MM.1S (cell line): ENCODE measurements around the gene TRIM71.

Experiments used
- DNase-seq: peaks from one replicate; pipeline ENCODE4 v3.0.0-alpha.2; 2015
- H2AFZ ChIP-seq: fragments of 300-600 bp; sonication (generic); 2 replicates; pipeline ENCODE4 v1.6.0; 2016; ENCODE audit warnings: antibody characterized with exemption, low read length
- H3F3A ChIP-seq: fragments of 300-600 bp; sonication (generic); 2 replicates; pipeline ENCODE4 v1.6.1; 2016; ENCODE audit warnings: mild to moderate bottlenecking, antibody characterized with exemption, low read length, moderate library complexity, mixed read lengths; ENCODE audit not compliant: insufficient read depth
- H3K27ac ChIP-seq: fragments of 300-600 bp; sonication (generic); 2 replicates; pipeline ENCODE4 v1.5.1; 2016; ENCODE audit warnings: mild to moderate bottlenecking, low read length
- H3K27me3 ChIP-seq: fragments of 300-600 bp; sonication (generic); replicated peaks from 2 replicates; pipeline ENCODE4 v1.6.0; 2016; ENCODE audit warnings: low read length; ENCODE audit not compliant: insufficient read depth
- H3K36me3 ChIP-seq: fragments of 300-600 bp; sonication (generic); replicated peaks from 2 replicates; pipeline ENCODE4 v1.6.1; 2016; ENCODE audit warnings: mild to moderate bottlenecking, low read length, mixed read lengths; ENCODE audit not compliant: insufficient read depth
- H3K4me1 ChIP-seq: fragments of 300-600 bp; sonication (generic); 2 replicates; pipeline ENCODE4 v1.6.1; 2016; ENCODE audit warnings: low read length, mixed read lengths
- H3K4me2 ChIP-seq: fragments of 300-600 bp; sonication (generic); 2 replicates; pipeline ENCODE4 v1.6.0; 2016; ENCODE audit warnings: low read depth, low read length
- H3K4me3 ChIP-seq: fragments of 300-600 bp; sonication (generic); 2 replicates; pipeline ENCODE4 v1.5.1; 2016; ENCODE audit warnings: low read length, mixed read lengths
- H3K79me2 ChIP-seq: fragments of 300-600 bp; sonication (generic); 2 replicates; pipeline ENCODE4 v1.6.1; 2016; ENCODE audit warnings: mixed run types, low read length, mixed read lengths
- H3K9ac ChIP-seq: fragments of 300-600 bp; sonication (generic); 2 replicates; pipeline ENCODE4 v1.6.1; 2016; ENCODE audit warnings: low read length, mixed read lengths
- H3K9me2 ChIP-seq: fragments of 300-600 bp; sonication (generic); replicated peaks from 2 replicates; pipeline ENCODE4 v1.6.1; 2016; ENCODE audit warnings: mild to moderate bottlenecking, low read length, mixed read lengths; ENCODE audit not compliant: insufficient read depth
- H3K9me3 ChIP-seq: fragments of 300-600 bp; sonication (generic); replicated peaks from 2 replicates; pipeline ENCODE4 v1.6.1; 2016; ENCODE audit warnings: mild to moderate bottlenecking, low read length, mixed read lengths; ENCODE audit not compliant: insufficient read depth
- H4K20me1 ChIP-seq: fragments of 300-600 bp; sonication (generic); 2 replicates; pipeline ENCODE4 v1.6.1; 2016; ENCODE audit warnings: mild to moderate bottlenecking, low read length, moderate library complexity, mixed read lengths; ENCODE audit not compliant: insufficient read depth
- EZH2 ChIP-seq: fragments of 300-600 bp; sonication (generic); optimal IDR thresholded peaks from 2 replicates; pipeline ENCODE3; 2017; ENCODE audit warnings: low read depth, mild to moderate bottlenecking, antibody characterized with exemption, low read length, mixed read lengths
- EZH2phosphoT487 ChIP-seq: fragments of 300-600 bp; sonication (generic); IDR thresholded peaks from 2 replicates; pipeline ENCODE4 v1.6.1; 2018; ENCODE audit warnings: antibody characterized with exemption, low read length
- TF ChIP-seq, protein P1 (sequence below): fragments of 300-600 bp; sonication (generic); IDR thresholded peaks from 2 replicates; pipeline ENCODE4 v1.5.1; 2016; ENCODE audit warnings: antibody characterized with exemption, low read length, mixed read lengths

TRIM71 gene

DNA sequence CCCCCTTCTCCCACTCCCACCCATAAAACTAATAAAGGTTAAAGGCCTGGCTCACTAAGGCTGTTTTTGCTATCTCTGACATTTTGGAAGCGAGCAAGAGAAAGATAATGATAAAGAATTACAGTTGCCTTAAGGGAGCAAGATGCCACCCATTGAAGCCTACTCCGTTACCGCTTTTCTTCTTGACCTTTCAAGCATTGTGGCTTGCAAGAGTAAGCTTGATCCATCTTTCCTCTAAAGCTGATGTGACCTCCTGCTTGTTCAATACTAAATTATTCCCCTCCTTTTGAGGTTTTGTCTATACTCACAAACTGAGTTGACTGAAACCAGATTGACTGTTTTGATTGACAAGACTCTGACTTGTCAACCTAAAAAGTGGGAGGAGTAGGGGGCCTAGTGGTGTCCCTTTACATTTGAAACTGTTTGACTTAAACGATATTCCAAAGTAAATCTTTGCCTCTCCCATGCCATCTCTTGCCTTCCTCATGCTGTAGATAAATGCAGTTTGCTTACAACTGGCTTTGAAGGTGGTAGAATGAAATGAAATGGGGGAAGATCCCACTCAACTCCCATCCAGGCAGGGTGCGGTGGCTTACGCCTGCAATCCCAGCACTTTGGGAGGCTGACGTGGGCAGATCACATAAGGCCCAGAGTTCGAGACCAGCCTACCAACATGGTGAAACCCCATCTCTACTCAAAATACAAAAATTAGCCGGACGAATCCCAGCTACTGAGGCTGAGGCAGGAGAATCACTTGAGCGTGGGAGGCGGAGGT is 8.0 kb downstream of the TRIM71 start:
- Histone ChIP-seq H4K20me1 (no peaks in the 10 kb centered on the region), H3K9ac (no peak overlapping the region), H3K9me3 (no peaks in the 10 kb centered on the region), H3K27me3 (no peaks in the 10 kb centered on the region), H3K27ac (no peak overlapping the region), H2AFZ (no peak overlapping the region), H3F3A (no peaks in the 10 kb centered on the region), H3K9me2 (no peaks in the 10 kb centered on the region), H3K36me3 (no peaks in the 10 kb centered on the region), H3K4me3 (no peak overlapping the region), H3K4me2 (no peak overlapping the region), H3K79me2 (no peaks in the 10 kb centered on the region), H3K4me1 (no peaks in the 10 kb centered on the region)
- no peak for DNase-seq
- TF ChIP-seq EZH2: no peak
- TF ChIP-seq, protein P1, sequence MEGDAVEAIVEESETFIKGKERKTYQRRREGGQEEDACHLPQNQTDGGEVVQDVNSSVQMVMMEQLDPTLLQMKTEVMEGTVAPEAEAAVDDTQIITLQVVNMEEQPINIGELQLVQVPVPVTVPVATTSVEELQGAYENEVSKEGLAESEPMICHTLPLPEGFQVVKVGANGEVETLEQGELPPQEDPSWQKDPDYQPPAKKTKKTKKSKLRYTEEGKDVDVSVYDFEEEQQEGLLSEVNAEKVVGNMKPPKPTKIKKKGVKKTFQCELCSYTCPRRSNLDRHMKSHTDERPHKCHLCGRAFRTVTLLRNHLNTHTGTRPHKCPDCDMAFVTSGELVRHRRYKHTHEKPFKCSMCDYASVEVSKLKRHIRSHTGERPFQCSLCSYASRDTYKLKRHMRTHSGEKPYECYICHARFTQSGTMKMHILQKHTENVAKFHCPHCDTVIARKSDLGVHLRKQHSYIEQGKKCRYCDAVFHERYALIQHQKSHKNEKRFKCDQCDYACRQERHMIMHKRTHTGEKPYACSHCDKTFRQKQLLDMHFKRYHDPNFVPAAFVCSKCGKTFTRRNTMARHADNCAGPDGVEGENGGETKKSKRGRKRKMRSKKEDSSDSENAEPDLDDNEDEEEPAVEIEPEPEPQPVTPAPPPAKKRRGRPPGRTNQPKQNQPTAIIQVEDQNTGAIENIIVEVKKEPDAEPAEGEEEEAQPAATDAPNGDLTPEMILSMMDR: no peak
- TF ChIP-seq EZH2phosphoT487: no peak

DNA sequence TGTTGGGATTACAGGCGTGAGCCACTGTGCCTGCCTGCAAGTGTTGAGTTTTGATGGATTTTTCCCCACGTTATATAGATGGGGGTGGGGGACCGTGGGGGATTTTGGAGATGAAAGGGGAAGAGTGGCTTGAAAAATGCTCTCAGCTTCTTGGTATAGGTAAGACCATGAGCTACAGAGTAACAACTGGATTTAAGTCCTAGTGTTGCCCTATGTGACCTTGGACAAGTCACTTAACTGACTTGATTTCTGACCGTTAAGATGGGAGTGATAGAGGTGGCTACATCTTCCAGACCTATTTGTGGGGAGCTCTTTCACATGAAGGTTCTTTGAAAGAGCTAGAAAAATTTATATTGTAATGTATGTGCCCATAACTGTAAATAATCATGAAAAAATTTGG is 13.3 kb downstream of the TRIM71 start:
- no peaks in the 10 kb centered on the region for H3K27me3 ChIP-seq
- no peak overlapping the region for H2AFZ ChIP-seq
- no peak overlapping the region for H3K4me3 ChIP-seq
- no peaks in the 10 kb centered on the region for H3F3A ChIP-seq
- H3K79me2 ChIP-seq: no peaks in the 10 kb centered on the region
- H3K9ac ChIP-seq: no peak overlapping the region
- DNase-seq: no peak
- H3K4me2 ChIP-seq: no peak overlapping the region
- H3K9me3 ChIP-seq: no peaks in the 10 kb centered on the region
- H3K36me3 ChIP-seq: no peaks in the 10 kb centered on the region
- no peak overlapping the region for H3K27ac ChIP-seq
- H4K20me1 ChIP-seq: no peaks in the 10 kb centered on the region
- no peaks in the 10 kb centered on the region for H3K9me2 ChIP-seq
- no peak for TF ChIP-seq EZH2phosphoT487
- TF ChIP-seq, protein P1: no peak
- no peak for TF ChIP-seq EZH2
- H3K4me1 ChIP-seq: no peaks in the 10 kb centered on the region

DNA sequence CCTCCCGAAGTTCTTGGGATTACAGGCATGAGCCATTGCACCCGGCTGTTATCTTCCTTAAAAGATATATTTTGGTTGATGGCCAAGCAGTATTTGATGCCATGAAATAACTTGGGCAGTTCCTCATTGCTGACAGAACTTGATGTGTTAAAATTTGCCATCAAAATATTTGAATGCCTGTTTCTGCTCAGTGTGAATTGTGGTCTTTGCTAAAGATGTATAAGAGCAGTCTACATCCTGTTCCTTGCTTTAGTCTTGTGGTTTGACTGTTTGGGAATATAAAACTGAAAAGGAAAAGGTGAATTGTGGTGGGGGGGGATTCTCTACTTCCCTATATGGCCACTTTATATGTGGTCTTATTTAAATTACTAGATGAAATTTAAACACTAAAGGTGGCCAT is 14.0 kb downstream of the TRIM71 start:
- Histone ChIP-seq H3F3A (no peaks in the 10 kb centered on the region), H2AFZ (no peak overlapping the region), H4K20me1 (no peaks in the 10 kb centered on the region), H3K36me3 (no peaks in the 10 kb centered on the region), H3K9ac (no peak overlapping the region), H3K27ac (no peak overlapping the region), H3K9me3 (no peaks in the 10 kb centered on the region), H3K4me2 (no peak overlapping the region), H3K4me3 (no peak overlapping the region), H3K79me2 (no peaks in the 10 kb centered on the region), H3K27me3 (no peaks in the 10 kb centered on the region), H3K9me2 (no peaks in the 10 kb centered on the region), H3K4me1 (no peaks in the 10 kb centered on the region)
- TF ChIP-seq, protein P1: no peak
- no peak for TF ChIP-seq EZH2
- no peak for TF ChIP-seq EZH2phosphoT487
- no peak for DNase-seq
